ENCODE measurements around the gene SLC16A4. TPM values are rescaled to one million over a fixed set of nuclear protein-coding genes. Genes with fewer than 3 reads are reported as not detected.

The SLC16A4 gene
- total RNA-seq, 1 experiment from 2014 or later: 0.46 TPM

- in situ Hi-C loops (cut with HindIII; ENCODE audit: low pct_unique_long_range_greater_than_20kb, low sequenced_read_pairs): no loop called here
- H3K4me1 ChIP-seq (ENCODE audit: control insufficient read depth, insufficient read depth, low read length): no peaks in the 10 kb centered on the region
- H3K27me3 ChIP-seq (ENCODE audit: control insufficient read depth, insufficient read depth, low read length): peaks cover 2% of the 10 kb centered on the region; the same call in 1 of the 2 replicates
- intact Hi-C loops (cut with micrococcal nuclease; ENCODE audit: unreplicated experiment): no loop called here
- no peaks in the 10 kb centered on the region for H3K36me3 ChIP-seq (ENCODE audit: control insufficient read depth, insufficient read depth, low read length)
- ChIA-PET POLR2A (no interaction called here), CTCF (no interaction called here)
- H3K4me3 ChIP-seq (ENCODE audit: low read depth in 2 of 2, low read length in 2 of 2): no peak overlapping the region
- BruUV-seq (replicated peaks): no TSS peak
- no peak overlapping the region for H3K27ac ChIP-seq (ENCODE audit: low read length)
- DNase-seq (ENCODE audit: low read depth, low spot score): no peak
- no peak for TF ChIP-seq TCF7L2 (IDR thresholded peaks at IDR 0.05; ENCODE audit: low read depth, low read length)
- TF ChIP-seq REST (IDR thresholded peaks at IDR 0.05; ENCODE audit: insufficient read depth in 1 of 2, low read depth in 2 of 2, low read length in 1 of 2): no peak
- TF ChIP-seq, protein P1, sequence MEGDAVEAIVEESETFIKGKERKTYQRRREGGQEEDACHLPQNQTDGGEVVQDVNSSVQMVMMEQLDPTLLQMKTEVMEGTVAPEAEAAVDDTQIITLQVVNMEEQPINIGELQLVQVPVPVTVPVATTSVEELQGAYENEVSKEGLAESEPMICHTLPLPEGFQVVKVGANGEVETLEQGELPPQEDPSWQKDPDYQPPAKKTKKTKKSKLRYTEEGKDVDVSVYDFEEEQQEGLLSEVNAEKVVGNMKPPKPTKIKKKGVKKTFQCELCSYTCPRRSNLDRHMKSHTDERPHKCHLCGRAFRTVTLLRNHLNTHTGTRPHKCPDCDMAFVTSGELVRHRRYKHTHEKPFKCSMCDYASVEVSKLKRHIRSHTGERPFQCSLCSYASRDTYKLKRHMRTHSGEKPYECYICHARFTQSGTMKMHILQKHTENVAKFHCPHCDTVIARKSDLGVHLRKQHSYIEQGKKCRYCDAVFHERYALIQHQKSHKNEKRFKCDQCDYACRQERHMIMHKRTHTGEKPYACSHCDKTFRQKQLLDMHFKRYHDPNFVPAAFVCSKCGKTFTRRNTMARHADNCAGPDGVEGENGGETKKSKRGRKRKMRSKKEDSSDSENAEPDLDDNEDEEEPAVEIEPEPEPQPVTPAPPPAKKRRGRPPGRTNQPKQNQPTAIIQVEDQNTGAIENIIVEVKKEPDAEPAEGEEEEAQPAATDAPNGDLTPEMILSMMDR (IDR thresholded peaks at IDR 0.05): no peak
- TF ChIP-seq POLR2AphosphoS5 (IDR thresholded peaks at IDR 0.05; ENCODE audit: low read depth, low read length): no peak
- no peak for TF ChIP-seq SIN3A (IDR thresholded peaks at IDR 0.05; ENCODE audit: borderline replicate concordance, insufficient read depth, low read depth, low read length)
- no peaks in the 10 kb centered on the region for H3K9me3 ChIP-seq (ENCODE audit: control insufficient read depth, insufficient read depth, low read depth, low read length)
- ATAC-seq: no peak
Measured at GRCh38 chr1:110425612-110426152, 34.9 kb upstream of the SLC16A4 start.

GRCh38 chr1:110424699-110425611 lies 34.1 kb upstream of the SLC16A4 start:
- H3K9me3 ChIP-seq (ENCODE audit: control insufficient read depth, insufficient read depth, low read depth, low read length): no peaks in the 10 kb centered on the region
- BruUV-seq (replicated peaks): no TSS peak
- ATAC-seq (no peak), DNase-seq (ENCODE audit: low read depth, low spot score) (no peak)
- H3K4me1 ChIP-seq (ENCODE audit: control insufficient read depth, insufficient read depth, low read length): no peaks in the 10 kb centered on the region
- TF ChIP-seq POLR2AphosphoS5 (IDR thresholded peaks at IDR 0.05; ENCODE audit: low read depth, low read length) (no peak), SIN3A (IDR thresholded peaks at IDR 0.05; ENCODE audit: borderline replicate concordance, insufficient read depth, low read depth, low read length) (no peak), REST (IDR thresholded peaks at IDR 0.05; ENCODE audit: insufficient read depth in 1 of 2, low read depth in 2 of 2, low read length in 1 of 2) (no peak), TCF7L2 (IDR thresholded peaks at IDR 0.05; ENCODE audit: low read depth, low read length) (no peak)
- intact Hi-C loops (cut with micrococcal nuclease; ENCODE audit: unreplicated experiment): no loop called here
- peaks cover 2% of the 10 kb centered on the region; the same call in 1 of the 2 replicates for H3K27me3 ChIP-seq (ENCODE audit: control insufficient read depth, insufficient read depth, low read length)
- CTCF ChIA-PET: no interaction called here
- in situ Hi-C loops (cut with HindIII; ENCODE audit: low pct_unique_long_range_greater_than_20kb, low sequenced_read_pairs): no loop called here
- H3K4me3 ChIP-seq (ENCODE audit: low read depth in 2 of 2, low read length in 2 of 2): no peak overlapping the region
- no peak overlapping the region for H3K27ac ChIP-seq (ENCODE audit: low read length)
- no peaks in the 10 kb centered on the region for H3K36me3 ChIP-seq (ENCODE audit: control insufficient read depth, insufficient read depth, low read length)
- POLR2A ChIA-PET: no interaction called here
